Kidney epithelial cell (primary cell): Measurements from ENCODE around the gene RNF215. TPM values are rescaled to one million over a fixed set of nuclear protein-coding genes. Genes with fewer than 3 reads are reported as not detected.

Source experiments
- DNase-seq: peaks from one replicate; pipeline ENCODE4 v3.0.0-alpha.2; 2010; ENCODE audit warnings: low read depth
- H3K27me3 ChIP-seq: 2 replicates; pipeline ENCODE4 v1.6.0; 2011; ENCODE audit warnings: low read length; ENCODE audit not compliant: control insufficient read depth, insufficient read depth
- H3K36me3 ChIP-seq: 2 replicates; pipeline ENCODE4 v1.5.1; 2011; ENCODE audit warnings: low read length; ENCODE audit not compliant: control insufficient read depth, insufficient read depth
- H3K4me3 ChIP-seq: 2 replicates; pipeline ENCODE4 v1.5.1; 2011; ENCODE audit warnings: low read depth, mild to moderate bottlenecking, control low read depth, low read length
- CTCF ChIP-seq: IDR thresholded peaks from 2 replicates; pipeline ENCODE4 v1.5.1; 2011; ENCODE audit warnings: mild to moderate bottlenecking, moderate library complexity, low read length, control low read depth, inconsistent platforms; ENCODE audit not compliant: insufficient read depth, poor library complexity, severe bottlenecking
- total RNA-seq: library from RNA; depleted of rRNA; stranded (reverse); fragments of >200 nt; gene quantifications from 2 replicates; pipeline ENCODE4 v1.2.3, GENCODE V29; 2015

RNF215 gene
- total RNA-seq, 1 donor from 2014 or later, result 34.2 TPM

GRCh38 chr22:30393885-30394284 lies 6.7 kb upstream of the RNF215 start:
- no peak overlapping the region for H3K4me3 ChIP-seq
- no peak for TF ChIP-seq CTCF
- H3K36me3 ChIP-seq, result no peaks in the 10 kb centered on the region
- no peaks in the 10 kb centered on the region for H3K27me3 ChIP-seq
- no peak for DNase-seq

GRCh38 chr22:30393322-30393680 lies 6.1 kb upstream of the RNF215 start:
- TF ChIP-seq CTCF, result no peak
- Histone ChIP-seq H3K4me3 (no peak overlapping the region), H3K36me3 (no peaks in the 10 kb centered on the region), H3K27me3 (no peaks in the 10 kb centered on the region)
- no peak for DNase-seq

GRCh38 chr22:30392661-30393321 lies 5.6 kb upstream of the RNF215 start:
- Histone ChIP-seq H3K27me3 (no peaks in the 10 kb centered on the region), H3K36me3 (no peaks in the 10 kb centered on the region), H3K4me3 (no peak overlapping the region)
- no peak for TF ChIP-seq CTCF
- no peak for DNase-seq

DNA sequence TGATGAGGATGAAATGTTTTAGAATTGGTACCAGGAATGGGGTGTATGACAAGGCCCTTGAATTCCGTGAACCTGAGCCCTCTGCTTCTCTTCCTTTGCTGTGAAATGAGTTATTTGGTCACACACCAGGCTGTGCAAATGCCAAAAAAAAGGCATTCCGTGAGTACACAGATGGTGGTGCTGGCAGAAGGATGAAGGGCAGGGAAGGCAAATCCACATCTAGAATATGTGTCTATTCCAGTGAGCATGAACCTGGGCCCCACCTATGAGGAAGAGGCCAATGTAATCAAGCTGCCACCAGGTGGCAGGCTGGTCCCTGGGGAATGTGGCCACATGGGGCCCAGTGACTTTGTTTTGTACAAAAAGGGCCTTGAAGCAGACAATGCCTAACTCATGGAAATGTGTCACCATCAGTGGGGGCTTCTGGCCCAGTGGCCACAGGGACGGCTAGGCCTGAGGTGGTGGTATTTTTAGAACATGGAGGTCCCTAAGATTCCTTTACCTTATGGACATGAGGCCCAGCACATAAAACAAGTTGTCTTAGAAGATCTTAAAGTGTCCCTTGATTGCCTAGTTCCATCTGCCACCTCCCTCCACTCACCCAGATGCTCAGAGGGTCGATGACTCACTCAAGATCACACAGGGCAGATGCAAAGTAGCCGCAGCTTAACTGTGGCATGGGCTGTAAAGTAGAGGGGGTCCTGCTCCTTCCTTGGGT lies 3.9 kb upstream of the RNF215 start:
- no peaks in the 10 kb centered on the region for H3K36me3 ChIP-seq
- no peak for DNase-seq
- no peaks in the 10 kb centered on the region for H3K27me3 ChIP-seq
- H3K4me3 ChIP-seq, result no peak overlapping the region
- peak; percentile 83 for TF ChIP-seq CTCF

GRCh38 chr22:30386608-30386959 lies 627 bp downstream of the RNF215 start:
- no peak for DNase-seq
- Histone ChIP-seq H3K4me3 (peak overlapping the region; percentile 60), H3K36me3 (no peaks in the 10 kb centered on the region), H3K27me3 (no peaks in the 10 kb centered on the region)
- TF ChIP-seq CTCF, result no peak

DNA sequence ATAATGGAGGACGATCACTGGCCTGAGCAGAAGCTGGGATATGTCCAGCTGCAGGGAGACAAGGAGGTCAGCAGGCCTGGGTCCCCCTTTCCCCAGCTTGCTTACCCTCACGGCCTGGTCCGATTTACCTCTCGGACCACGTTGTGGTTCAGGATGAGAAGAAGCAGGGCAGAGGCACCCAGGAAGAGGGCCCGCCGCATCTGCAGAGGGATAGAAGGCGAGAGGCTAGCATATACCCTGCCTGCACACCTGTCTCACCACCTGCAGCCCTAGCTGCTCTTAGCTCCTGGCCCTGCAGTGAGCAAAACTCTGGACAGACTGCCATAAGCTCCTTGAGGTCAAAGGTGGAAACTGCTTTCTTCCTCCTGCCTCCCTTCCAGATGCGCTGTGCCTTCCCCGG lies 1.3 kb downstream of the RNF215 start:
- Histone ChIP-seq H3K27me3 (no peaks in the 10 kb centered on the region), H3K36me3 (no peaks in the 10 kb centered on the region), H3K4me3 (no peak overlapping the region)
- no peak for DNase-seq
- no peak for TF ChIP-seq CTCF
